Right lobe of liver (tissue), 6 donors: ENCODE measurements around the gene S100A10. TPM values are rescaled to one million over a fixed set of nuclear protein-coding genes. Genes with fewer than 3 reads are reported as not detected.

ENCODE experiments used
- ATAC-seq, 4 donors: fragments of 200-7000 bp; cut with Tn5 transposase; one replicate each; pipeline ENCODE4 v1.9.1; 2020; ENCODE audit warnings: mild to moderate bottlenecking in 4 of 4, moderate library complexity in 4 of 4
- DNase-seq, 3 donors: peaks; one replicate each; pipeline ENCODE4 v3.0.0-alpha.2; 2020
- H3K27ac ChIP-seq, 3 donors: fragments of 200-600 bp; one replicate each; pipeline ENCODE4 v1.8.0; 2022
- H3K27me3 ChIP-seq, 2 donors: fragments of 200-600 bp; one replicate each; pipeline ENCODE4 v1.8.0; 2022
- H3K36me3 ChIP-seq, 4 donors: fragments of 200-600 bp; sonication (generic) in 1 of 4; one replicate each; pipeline versions ENCODE4 v1.5.1 to v1.8.0; 2017 to 2022; ENCODE audit warnings: control low read depth in 1 of 4
- H3K4me1 ChIP-seq, 4 donors: fragments of 200-600 bp; sonication (generic) in 1 of 4; one replicate each; pipeline versions ENCODE4 v1.5.1 to v1.8.0; 2017 to 2022; ENCODE audit warnings: control low read depth in 1 of 4
- H3K4me3 ChIP-seq, 3 donors: fragments of 200-600 bp; one replicate each; pipeline ENCODE4 v1.8.0; 2022
- H3K9me3 ChIP-seq, 4 donors: fragments of 200-600 bp; sonication (generic) in 1 of 4; one replicate each; pipeline versions ENCODE4 v1.5.1 to v1.8.0; 2017 to 2022; ENCODE audit warnings: control low read depth in 1 of 4
- POLR2A ChIP-seq: fragments of 450-650 bp; IDR thresholded peaks from one replicate; pipeline ENCODE4 v1.6.1; 2017; ENCODE audit warnings: antibody characterized with exemption, mild to moderate bottlenecking
- WGBS: methylation state at CpG from one replicate; pipeline ENCODE4 v1.1.6; 2018; ENCODE audit warnings: low coverage, low lambda C conversion rate; ENCODE audit not compliant: insufficient coverage; ENCODE audit errors: missing lambda C conversion rate; 5-methylcytosine and 5-hydroxymethylcytosine counted together
- intact Hi-C, 2 donors: fragments of 100-400 bp; cut with DNase I; formaldehyde crosslinking; loops; one replicate each; pipeline versions ENCODE4 v1.11.2 to v1.14.1; 2022
- total RNA-seq, 6 experiments: library from RNA; depleted of rRNA in 2 of 6; stranded (reverse); fragments of >200 nt in 2 of 6; fragmentation: NEBNext Ultra II Directional in 3 of 6; extraction: Animal tissue kit (Norgen Biotek cat#: 25700) in 3 of 6; gene quantifications; one replicate each; pipeline versions ENCODE4 v1.1.0 to v1.2.4, GENCODE V29; 2016 to 2023
- TF ChIP-seq, protein P1 (sequence below), 4 donors: fragments of 200-600 bp in 3 of 4; fragments of 450-650 bp in 1 of 4; IDR thresholded peaks; one replicate each; pipeline versions ENCODE4 v1.5.1 to v1.8.0; 2016 to 2022; ENCODE audit warnings: antibody characterized with exemption in 4 of 4, mild to moderate bottlenecking in 2 of 4
- donor health status: DM: no; HTN: yes; CAD: no.
- donor health status: DM: no; HTN: no; CAD: no.
- donor health status: DM: no; HTN: no; CAD: no.
- donor health status: DM: no; HTN: yes; CAD: no.
- donor health status: DM: no; HTN: yes; CAD: no.

Gene S100A10
- total RNA-seq, 6 experiments from 2014 or later: 48.5 to 192 (median 61.7) TPM

DNA sequence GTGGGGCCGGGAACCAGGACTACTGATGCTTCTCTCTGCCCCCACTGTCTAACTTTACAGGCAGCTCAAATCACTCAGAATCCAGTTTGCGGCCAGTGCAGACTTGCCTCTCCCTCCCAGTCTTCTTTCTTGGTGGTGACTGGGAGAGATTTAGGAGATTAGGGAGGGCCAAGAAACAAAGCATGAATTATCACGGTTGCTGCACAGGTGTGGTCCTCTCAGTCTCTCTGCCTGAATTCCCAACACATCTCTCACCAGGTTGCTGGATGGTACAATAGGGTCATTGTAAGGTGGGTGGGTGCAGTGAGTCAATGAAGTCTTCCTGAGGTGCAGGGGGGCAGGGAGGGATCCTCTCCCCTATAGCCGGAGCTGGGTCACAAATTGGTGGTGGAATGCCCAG is 30.6 kb upstream of the S100A10 start:
- no peaks in the 10 kb centered on the region for H3K9me3 ChIP-seq
- no peak overlapping the region for H3K4me3 ChIP-seq
- no peak for DNase-seq
- intact Hi-C loops: no loop called here
- 81% methylated on average over 3 of the region's 4 CpGs for WGBS
- no peak for ATAC-seq
- no peak overlapping the region for H3K27ac ChIP-seq
- H3K36me3 ChIP-seq: no peaks in the 10 kb centered on the region
- TF ChIP-seq, protein P1, sequence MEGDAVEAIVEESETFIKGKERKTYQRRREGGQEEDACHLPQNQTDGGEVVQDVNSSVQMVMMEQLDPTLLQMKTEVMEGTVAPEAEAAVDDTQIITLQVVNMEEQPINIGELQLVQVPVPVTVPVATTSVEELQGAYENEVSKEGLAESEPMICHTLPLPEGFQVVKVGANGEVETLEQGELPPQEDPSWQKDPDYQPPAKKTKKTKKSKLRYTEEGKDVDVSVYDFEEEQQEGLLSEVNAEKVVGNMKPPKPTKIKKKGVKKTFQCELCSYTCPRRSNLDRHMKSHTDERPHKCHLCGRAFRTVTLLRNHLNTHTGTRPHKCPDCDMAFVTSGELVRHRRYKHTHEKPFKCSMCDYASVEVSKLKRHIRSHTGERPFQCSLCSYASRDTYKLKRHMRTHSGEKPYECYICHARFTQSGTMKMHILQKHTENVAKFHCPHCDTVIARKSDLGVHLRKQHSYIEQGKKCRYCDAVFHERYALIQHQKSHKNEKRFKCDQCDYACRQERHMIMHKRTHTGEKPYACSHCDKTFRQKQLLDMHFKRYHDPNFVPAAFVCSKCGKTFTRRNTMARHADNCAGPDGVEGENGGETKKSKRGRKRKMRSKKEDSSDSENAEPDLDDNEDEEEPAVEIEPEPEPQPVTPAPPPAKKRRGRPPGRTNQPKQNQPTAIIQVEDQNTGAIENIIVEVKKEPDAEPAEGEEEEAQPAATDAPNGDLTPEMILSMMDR (IDR thresholded peaks at IDR 0.05): no peak
- no peak for TF ChIP-seq POLR2A
- H3K4me1 ChIP-seq: no peaks in the 10 kb centered on the region
- H3K27me3 ChIP-seq: no peaks in the 10 kb centered on the region

DNA sequence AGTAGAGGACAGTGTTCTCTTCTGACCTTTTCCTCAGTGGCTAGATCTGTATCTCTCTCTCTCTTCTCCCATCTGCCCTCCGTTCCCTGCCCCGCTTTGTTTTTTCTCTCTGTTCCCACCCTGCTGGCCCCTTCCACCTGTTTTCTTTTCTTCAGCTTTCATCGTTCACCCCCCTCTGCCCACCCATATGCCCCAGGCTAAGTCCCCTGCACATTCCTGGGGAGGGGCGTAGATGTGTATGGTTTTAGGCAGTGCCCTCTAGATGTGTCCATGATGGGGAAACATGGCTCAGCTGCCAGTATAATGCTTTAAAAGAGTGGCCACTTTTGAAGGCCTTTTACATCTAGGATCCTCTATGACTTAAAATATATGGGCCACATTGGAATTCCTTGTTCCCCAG is 29.6 kb upstream of the S100A10 start:
- ATAC-seq (no peak), DNase-seq (no peak)
- Histone ChIP-seq H3K4me3 (no peak overlapping the region), H3K9me3 (no peaks in the 10 kb centered on the region), H3K27ac (no peak overlapping the region), H3K4me1 (no peaks in the 10 kb centered on the region), H3K27me3 (no peaks in the 10 kb centered on the region), H3K36me3 (no peaks in the 10 kb centered on the region)
- intact Hi-C loops: no loop called here
- no peak for TF ChIP-seq POLR2A
- TF ChIP-seq, protein P1 (IDR thresholded peaks at IDR 0.05): no peak
- 74% methylated on average over 2 of the region's 4 CpGs for WGBS

DNA sequence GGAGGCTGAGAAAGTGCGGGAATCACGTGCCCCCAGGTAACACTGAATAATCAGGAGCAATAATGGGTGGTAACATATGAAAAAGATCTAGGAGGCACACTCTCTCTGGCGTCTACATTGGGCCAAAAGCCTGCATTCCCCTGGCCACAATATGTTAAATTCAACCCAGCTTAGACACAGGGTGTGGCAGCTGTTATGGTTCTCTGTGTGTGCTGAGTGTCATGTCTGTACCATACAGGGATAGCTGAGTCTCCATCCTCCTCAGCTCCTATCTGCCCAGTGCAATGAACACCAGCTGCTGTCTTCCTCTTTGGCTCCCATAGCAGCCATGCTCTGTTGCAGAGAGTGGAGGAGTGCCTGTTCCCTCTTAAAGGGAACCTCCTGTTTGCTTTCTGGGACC is 28.8 kb upstream of the S100A10 start:
- no peaks in the 10 kb centered on the region for H3K36me3 ChIP-seq
- H3K4me1 ChIP-seq: no peaks in the 10 kb centered on the region
- DNase-seq (no peak), ATAC-seq (no peak)
- WGBS: 61% methylated on average over 3 of the region's 3 CpGs
- H3K4me3 ChIP-seq: no peak overlapping the region
- no peak overlapping the region for H3K27ac ChIP-seq
- no peaks in the 10 kb centered on the region for H3K9me3 ChIP-seq
- no peaks in the 10 kb centered on the region for H3K27me3 ChIP-seq
- intact Hi-C loops: no loop called here
- no peak for TF ChIP-seq POLR2A
- TF ChIP-seq, protein P1 (IDR thresholded peaks at IDR 0.05): no peak

DNA sequence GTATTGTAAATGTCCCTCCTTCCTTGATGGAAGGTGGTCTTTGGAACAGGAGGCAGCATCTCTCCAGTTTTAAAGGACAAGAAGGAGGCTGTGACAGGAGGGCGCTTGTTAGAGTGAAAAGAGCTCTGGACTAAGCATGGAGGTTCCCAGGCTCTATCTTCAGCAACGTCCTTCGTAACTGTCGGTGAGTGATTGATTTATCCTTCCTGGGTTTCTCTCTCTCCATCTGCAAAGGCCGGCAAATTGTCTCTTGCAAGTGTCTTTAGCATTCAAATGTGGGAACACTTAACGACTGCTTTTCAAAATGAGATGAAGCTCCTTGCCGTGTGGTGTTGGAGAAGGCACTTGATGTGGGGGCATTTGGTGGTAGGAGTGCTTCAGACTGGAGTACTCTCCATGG is 27.9 kb upstream of the S100A10 start:
- Histone ChIP-seq H3K4me3 (no peak overlapping the region), H3K27ac (no peak overlapping the region), H3K27me3 (no peaks in the 10 kb centered on the region), H3K9me3 (no peaks in the 10 kb centered on the region), H3K4me1 (no peaks in the 10 kb centered on the region), H3K36me3 (no peaks in the 10 kb centered on the region)
- 85% methylated on average over 6 of the region's 7 CpGs for WGBS
- ATAC-seq (no peak), DNase-seq (no peak)
- TF ChIP-seq, protein P1 (IDR thresholded peaks at IDR 0.05): no peak
- no peak for TF ChIP-seq POLR2A
- intact Hi-C loops: no loop called here

DNA sequence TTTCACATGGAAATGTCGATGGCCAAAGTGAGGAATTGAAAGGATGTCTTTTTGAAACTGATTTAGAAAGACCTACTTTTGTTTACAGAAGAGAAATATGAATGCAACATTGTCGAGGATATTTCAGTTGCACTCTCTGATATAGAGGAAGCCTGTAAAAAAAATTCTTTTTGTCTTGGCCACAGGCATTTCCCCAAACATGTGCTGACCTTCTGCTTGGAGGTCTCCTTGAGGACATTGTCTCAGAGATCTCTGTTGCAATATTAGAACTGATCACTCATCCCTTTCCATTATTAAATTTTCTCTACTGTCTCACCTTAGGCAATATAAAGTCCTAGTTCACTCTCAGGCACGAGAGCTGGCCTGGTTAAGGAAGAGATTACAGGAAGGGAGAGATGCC is 27.2 kb upstream of the S100A10 start:
- no peaks in the 10 kb centered on the region for H3K27me3 ChIP-seq
- H3K27ac ChIP-seq: no peak overlapping the region
- H3K4me1 ChIP-seq: no peaks in the 10 kb centered on the region
- ATAC-seq: no peak
- H3K9me3 ChIP-seq: no peaks in the 10 kb centered on the region
- TF ChIP-seq POLR2A: no peak
- TF ChIP-seq, protein P1 (IDR thresholded peaks at IDR 0.05): no peak
- no peaks in the 10 kb centered on the region for H3K36me3 ChIP-seq
- WGBS: 43% methylated on average over 2 of the region's 3 CpGs
- no peak for DNase-seq
- intact Hi-C loops: no loop called here
- H3K4me3 ChIP-seq: no peak overlapping the region
